ENCODE data around the gene PXMP4. TPM values are rescaled to one million over a fixed set of nuclear protein-coding genes. Genes with fewer than 3 reads are reported as not detected.
A peak's percentile ranks its signal among the peaks of the same experiment; 100 is the strongest.

The PXMP4 gene
- total and polyA plus RNA-seq, 5 experiments from 2014 or later, result 8.9 to 16.1 (median 12.1) TPM

- Mint-ChIP-seq H3K4me3 (peak overlapping the region in 1 of 10 donors; percentile 64), H3K27me3 (no peaks in the 10 kb centered on the region), H3K4me1 (peaks cover 14 to 30% (median 21%) of the 10 kb centered on the region in 4 donors), H3K27ac (peak overlapping the region in 1 of 10 donors; percentile 42), H3K36me3 (peaks cover 13 to 65% (median 15%) of the 10 kb centered on the region in 3 donors), H3K9me3 (no peaks in the 10 kb centered on the region)
- POLR2A ChIA-PET, result no interaction called here
- ATAC-seq (no peak), DNase-seq (no peak)
Measured at GRCh38 chr20:33713865-33714367, 6.2 kb downstream of the PXMP4 start.

GRCh38 chr20:33711446-33711738 lies 8.7 kb downstream of the PXMP4 start:
- H3K27ac Mint-ChIP-seq, result peak overlapping the region in 3 of 10 donors; percentile 15 to 91 (median 48)
- H3K4me1 Mint-ChIP-seq, result peaks cover 3 to 22% (median 13%) of the 10 kb centered on the region in 4 donors
- no peaks in the 10 kb centered on the region for H3K9me3 Mint-ChIP-seq
- DNase-seq, result no peak
- no peak for ATAC-seq
- POLR2A ChIA-PET, result interaction anchor here (0.8 kb wide), 1 partner anchor 9 kb away, joined by 3 read pairs; the partner anchor contains the start of gene PXMP4
- H3K36me3 Mint-ChIP-seq, result peaks cover 13 to 72% (median 21%) of the 10 kb centered on the region in 3 donors
- H3K27me3 Mint-ChIP-seq, result no peaks in the 10 kb centered on the region
- H3K4me3 Mint-ChIP-seq, result no peak overlapping the region

- H3K9me3 Mint-ChIP-seq, result no peaks in the 10 kb centered on the region
- peaks cover 13 to 68% (median 21%) of the 10 kb centered on the region in 3 donors for H3K36me3 Mint-ChIP-seq
- H3K27ac Mint-ChIP-seq, result peak overlapping the region in 6 of 10 donors; percentile 41 to 91 (median 62)
- H3K4me3 Mint-ChIP-seq, result no peak overlapping the region
- no peak for ATAC-seq
- H3K4me1 Mint-ChIP-seq, result peaks cover 0 to 22% (median 9%) of the 10 kb centered on the region in 4 donors
- no peak for DNase-seq
- no peaks in the 10 kb centered on the region for H3K27me3 Mint-ChIP-seq
- POLR2A ChIA-PET, result interaction anchor here (0.7 to 0.8 kb wide), 2 partner anchors 9 to 1585 kb away, joined by 3 read pairs; partner anchors contain the start of gene PXMP4
Measured at GRCh38 chr20:33710681-33711445, 9.2 kb downstream of the PXMP4 start.

- no peaks in the 10 kb centered on the region for H3K9me3 Mint-ChIP-seq
- H3K36me3 Mint-ChIP-seq, result peaks cover 13 to 67% (median 23%) of the 10 kb centered on the region in 3 donors
- H3K4me1 Mint-ChIP-seq, result peaks cover 0 to 22% (median 9%) of the 10 kb centered on the region in 4 donors
- POLR2A ChIA-PET, result interaction anchor here (0.7 kb wide), 1 partner anchor 1584 kb away, joined by 3 read pairs; no protein-coding TSS in a partner anchor
- H3K27me3 Mint-ChIP-seq, result no peaks in the 10 kb centered on the region
- DNase-seq (no peak), ATAC-seq (no peak)
- H3K4me3 Mint-ChIP-seq, result no peak overlapping the region
- H3K27ac Mint-ChIP-seq, result peak overlapping the region in 1 of 10 donors; percentile 13
Measured at GRCh38 chr20:33709905-33710541, 10.1 kb downstream of the PXMP4 start.

GRCh38 chr20:33709398-33709797 lies 10.7 kb downstream of the PXMP4 start:
- POLR2A ChIA-PET, result interaction anchor here (0.6 kb wide), 1 partner anchor 46 kb away, joined by 3 read pairs; no protein-coding TSS in a partner anchor
- Mint-ChIP-seq H3K4me1 (peaks cover 0 to 22% (median 8%) of the 10 kb centered on the region in 4 donors), H3K27me3 (no peaks in the 10 kb centered on the region), H3K36me3 (peaks cover 13 to 70% (median 23%) of the 10 kb centered on the region in 3 donors), H3K4me3 (no peak overlapping the region), H3K9me3 (no peaks in the 10 kb centered on the region), H3K27ac (peak overlapping the region in 2 of 10 donors; percentile 64 to 80)
- DNase-seq, result no peak
- ATAC-seq, result no peak

- POLR2A ChIA-PET, result no interaction called here
- Mint-ChIP-seq H3K4me3 (no peak overlapping the region), H3K27me3 (no peaks in the 10 kb centered on the region), H3K4me1 (peaks cover 0 to 22% (median 8%) of the 10 kb centered on the region in 4 donors), H3K36me3 (peaks cover 4 to 56% (median 14%) of the 10 kb centered on the region in 3 donors), H3K9me3 (no peaks in the 10 kb centered on the region), H3K27ac (peak overlapping the region in 2 of 10 donors; percentile 55 to 60)
- DNase-seq, result no peak
- ATAC-seq, result no peak
Measured at GRCh38 chr20:33707668-33708067, 12.4 kb downstream of the PXMP4 start.

GRCh38 chr20:33704197-33704924 lies 15.7 kb downstream of the PXMP4 start:
- Mint-ChIP-seq H3K27ac (peak overlapping the region in 1 of 10 donors; percentile 43), H3K27me3 (no peaks in the 10 kb centered on the region)
- POLR2A ChIA-PET, result interaction anchor here (0.7 kb wide), 1 partner anchor 26 kb away, joined by 6 read pairs; no protein-coding TSS in a partner anchor

GRCh38 chr20:33703498-33704137 lies 16.5 kb downstream of the PXMP4 start:
- peaks cover 0 to 26% (median 7%) of the 10 kb centered on the region in 3 donors for H3K36me3 Mint-ChIP-seq
- H3K4me1 Mint-ChIP-seq, result peaks cover 0 to 3% (median 1%) of the 10 kb centered on the region in 4 donors
- H3K27ac Mint-ChIP-seq, result peak overlapping the region in 1 of 10 donors; percentile 2
- DNase-seq (no peak), ATAC-seq (no peak)
- H3K9me3 Mint-ChIP-seq, result no peaks in the 10 kb centered on the region
- no peaks in the 10 kb centered on the region for H3K27me3 Mint-ChIP-seq
- no peak overlapping the region for H3K4me3 Mint-ChIP-seq
- POLR2A ChIA-PET, result no interaction called here

More at GRCh38 chr20:33704197-33704924, 15.7 kb downstream of the PXMP4 start:
- Mint-ChIP-seq H3K9me3 (no peaks in the 10 kb centered on the region), H3K4me1 (peaks cover 0 to 3% (median 2%) of the 10 kb centered on the region in 4 donors), H3K36me3 (peaks cover 0 to 28% (median 7%) of the 10 kb centered on the region in 3 donors), H3K4me3 (no peak overlapping the region)
- ATAC-seq (no peak), DNase-seq (no peak)

GRCh38 chr20:33702861-33703260 lies 17.2 kb downstream of the PXMP4 start:
- DNase-seq, result no peak

GRCh38 chr20:33701629-33702450 lies 18.3 kb downstream of the PXMP4 start:
- ATAC-seq, result no peak
- Mint-ChIP-seq H3K4me3 (no peak overlapping the region), H3K9me3 (peaks cover 0 to 3% (median 0%) of the 10 kb centered on the region in 9 donors), H3K27ac (peak overlapping the region in 1 of 10 donors; percentile 80), H3K27me3 (no peaks in the 10 kb centered on the region), H3K4me1 (peaks cover 0 to 3% (median 1%) of the 10 kb centered on the region in 4 donors), H3K36me3 (peaks cover 0 to 12% (median 2%) of the 10 kb centered on the region in 3 donors)
- no peak for DNase-seq
- POLR2A ChIA-PET, result no interaction called here

More at GRCh38 chr20:33702861-33703260, 17.2 kb downstream of the PXMP4 start:
- Mint-ChIP-seq H3K4me1 (peaks cover 0 to 3% (median 1%) of the 10 kb centered on the region in 4 donors), H3K9me3 (peaks cover 0 to 3% (median 0%) of the 10 kb centered on the region in 9 donors), H3K27ac (peak overlapping the region in 2 of 10 donors; percentile 14 to 31), H3K4me3 (no peak overlapping the region), H3K36me3 (peaks cover 0 to 21% (median 7%) of the 10 kb centered on the region in 3 donors), H3K27me3 (no peaks in the 10 kb centered on the region)
- POLR2A ChIA-PET, result no interaction called here
- ATAC-seq, result no peak
